Thoracic aorta (tissue), 2 donors: ENCODE results near the gene ECHS1. TPM values are rescaled to one million over a fixed set of nuclear protein-coding genes. Genes with fewer than 3 reads are reported as not detected.

Experiments
- ATAC-seq: fragments of 150-250 bp; one replicate; pipeline ENCODE4 v1.8.0; 2017; ENCODE audit warnings: low read depth; ENCODE audit not compliant: insufficient number of reproducible peaks, low FRiP score
- DNase-seq: peaks from one replicate; pipeline ENCODE4 v3.0.0-alpha.2; 2020; ENCODE audit warnings: low spot score
- H3K27ac ChIP-seq, 2 donors: fragments of 200-600 bp; sonication (generic); 1 replicate in 1 of 2; 2 replicates in 1 of 2; pipeline ENCODE4 v1.5.1; 2016; ENCODE audit warnings: mild to moderate bottlenecking in 2 of 2, moderate library complexity in 2 of 2
- H3K27me3 ChIP-seq: fragments of 200-600 bp; sonication (generic); replicated peaks from 2 replicates; pipeline ENCODE4 v1.6.0; 2016; ENCODE audit warnings: mild to moderate bottlenecking; ENCODE audit not compliant: insufficient read depth
- H3K36me3 ChIP-seq: fragments of 200-600 bp; sonication (generic); one replicate; pipeline ENCODE4 v1.5.1; 2016
- H3K4me1 ChIP-seq, 2 donors: fragments of 200-600 bp; sonication (generic); 1 replicate in 1 of 2; 2 replicates in 1 of 2; pipeline versions ENCODE4 v1.5.1 to v1.6.0; 2016; ENCODE audit warnings: low read depth in 2 of 2, mild to moderate bottlenecking in 1 of 2; ENCODE audit not compliant: control insufficient read depth in 1 of 2
- H3K4me3 ChIP-seq: fragments of 200-600 bp; sonication (generic); 2 replicates; pipeline ENCODE4 v1.5.1; 2016; ENCODE audit warnings: mild to moderate bottlenecking
- H3K9me3 ChIP-seq: fragments of 200-600 bp; sonication (generic); 2 replicates; pipeline ENCODE4 v1.5.1; 2016
- CTCF ChIP-seq: fragments of 200-600 bp; sonication (generic); IDR thresholded peaks from one replicate; pipeline ENCODE4 v1.5.1; 2019; ENCODE audit warnings: antibody characterized with exemption
- total RNA-seq, 2 donors: library from RNA; depleted of rRNA; stranded (reverse); fragments of >200 nt; gene quantifications; one replicate each; pipeline versions ENCODE4 v1.1.0 to v1.2.3, GENCODE V29; 2016

ECHS1 gene
- total RNA-seq, 2 donors from 2014 or later, result 27.5 to 64.6 TPM

- Histone ChIP-seq H3K4me1 (peaks cover 10 to 15% of the 10 kb centered on the region in 2 donors), H3K36me3 (peaks cover 3% of the 10 kb centered on the region), H3K27me3 (no peaks in the 10 kb centered on the region), H3K27ac (no peak overlapping the region), H3K4me3 (no peak overlapping the region), H3K9me3 (no peaks in the 10 kb centered on the region)
- DNase-seq, result no peak
- no peak for TF ChIP-seq CTCF
- no peak for ATAC-seq
These were observed 18.8 kb upstream of the ECHS1 start for GRCh38 chr10:133391761-133392518.

GRCh38 chr10:133391249-133391635, 18.1 kb upstream of the ECHS1 start:
- Histone ChIP-seq H3K4me1 (peaks cover 10 to 15% of the 10 kb centered on the region in 2 donors), H3K4me3 (no peak overlapping the region), H3K9me3 (no peaks in the 10 kb centered on the region), H3K36me3 (peaks cover 3% of the 10 kb centered on the region), H3K27ac (no peak overlapping the region), H3K27me3 (no peaks in the 10 kb centered on the region)
- no peak for TF ChIP-seq CTCF
- no peak for DNase-seq
- ATAC-seq, result no peak

GRCh38 chr10:133390597-133391248, 17.6 kb upstream of the ECHS1 start:
- peaks cover 3% of the 10 kb centered on the region for H3K36me3 ChIP-seq
- H3K4me1 ChIP-seq, result peaks cover 10 to 15% of the 10 kb centered on the region in 2 donors
- no peak overlapping the region for H3K27ac ChIP-seq
- H3K4me3 ChIP-seq, result no peak overlapping the region
- H3K27me3 ChIP-seq, result no peaks in the 10 kb centered on the region
- TF ChIP-seq CTCF, result no peak
- ATAC-seq (no peak), DNase-seq (no peak)
- no peaks in the 10 kb centered on the region for H3K9me3 ChIP-seq

- Histone ChIP-seq H3K9me3 (no peaks in the 10 kb centered on the region), H3K36me3 (peaks cover 3% of the 10 kb centered on the region), H3K4me1 (peaks cover 4% of the 10 kb centered on the region in 2 donors), H3K4me3 (peak overlapping the region; percentile 50), H3K27ac (no peak overlapping the region), H3K27me3 (no peaks in the 10 kb centered on the region)
- TF ChIP-seq CTCF, result no peak
- no peak for ATAC-seq
- no peak for DNase-seq
These were observed 16.0 kb upstream of the ECHS1 start for GRCh38 chr10:133388973-133389818.
